Karpas-422 (cell line): ENCODE results near the gene CXCL8. TPM values are rescaled to one million over a fixed set of nuclear protein-coding genes. Genes with fewer than 3 reads are reported as not detected.
"Not testable (repeated sequence)": the region's sequence is repeated elsewhere in the genome, so short reads cannot be mapped to it uniquely, and the experiment has no call there.

Experiments used
- DNase-seq: peaks from one replicate; pipeline ENCODE4 v3.0.0-alpha.2; 2015
- H2AFZ ChIP-seq: fragments of 200-600 bp; sonication (generic); 2 replicates; pipeline ENCODE4 v1.6.1; 2014; ENCODE audit warnings: antibody characterized with exemption, low read length, mixed read lengths
- H3K27ac ChIP-seq: fragments of 200-600 bp; sonication (generic); 2 replicates; pipeline ENCODE4 v1.5.1; 2014; ENCODE audit warnings: mild to moderate bottlenecking, low read length, moderate library complexity
- H3K27me3 ChIP-seq: fragments of 200-600 bp; sonication (generic); 2 replicates; pipeline ENCODE4 v1.6.1; 2014; ENCODE audit warnings: low read length, mixed read lengths
- H3K36me3 ChIP-seq: fragments of 200-600 bp; sonication (generic); 2 replicates; pipeline ENCODE4 v1.6.1; 2014; ENCODE audit warnings: low read length, mixed read lengths; ENCODE audit not compliant: insufficient read depth
- H3K4me1 ChIP-seq: fragments of 200-600 bp; sonication (generic); 2 replicates; pipeline ENCODE4 v1.6.1; 2014; ENCODE audit warnings: mild to moderate bottlenecking, low read length, mixed read lengths
- H3K4me2 ChIP-seq: fragments of 200-600 bp; sonication (generic); 2 replicates; pipeline ENCODE4 v1.6.1; 2014; ENCODE audit warnings: low read length, low read depth, mild to moderate bottlenecking; ENCODE audit not compliant: poor library complexity, severe bottlenecking
- H3K4me3 ChIP-seq: fragments of 200-600 bp; sonication (generic); 2 replicates; pipeline ENCODE4 v1.5.1; 2014; ENCODE audit warnings: mild to moderate bottlenecking, antibody characterized with exemption, low read length, mixed read lengths
- H3K79me2 ChIP-seq: fragments of 200-600 bp; sonication (generic); 2 replicates; pipeline ENCODE4 v1.6.1; 2014; ENCODE audit warnings: mild to moderate bottlenecking, low read length, mixed read lengths
- H3K9ac ChIP-seq: fragments of 200-600 bp; sonication (generic); 2 replicates; pipeline ENCODE4 v1.6.0; 2014; ENCODE audit warnings: low read length
- H3K9me2 ChIP-seq: fragments of 200-600 bp; sonication (generic), shearing (Covaris generic); replicated peaks from 2 replicates; pipeline ENCODE4 v1.6.0; 2014; ENCODE audit warnings: mild to moderate bottlenecking, low read length, moderate library complexity; ENCODE audit not compliant: insufficient read depth
- H3K9me3 ChIP-seq: fragments of 300-700, 200-600 bp; sonication (generic); 2 replicates; pipeline ENCODE4 v1.6.1; 2014; ENCODE audit warnings: low read length, mixed read lengths
- H4K20me1 ChIP-seq: fragments of 200-600 bp; sonication (generic); 2 replicates; pipeline ENCODE4 v1.6.1; 2014; ENCODE audit warnings: mild to moderate bottlenecking, antibody characterized with exemption, low read length, low read depth; ENCODE audit not compliant: insufficient read depth
- total RNA-seq: library from RNA; depleted of rRNA; stranded (reverse); fragments of >200 nt; shearing (Covaris generic); gene quantifications from 2 replicates; pipeline ENCODE4 v1.2.3, GENCODE V29; 2014; ENCODE audit warnings: low replicate concordance

Gene CXCL8
- total RNA-seq, 1 experiment from 2014 or later: not detected

GRCh38 chr4:73772363-73772762, 32.0 kb downstream of the CXCL8 start:
- Histone ChIP-seq H2AFZ (no peak overlapping the region), H3K79me2 (no peaks in the 10 kb centered on the region), H3K4me3 (no peak overlapping the region)

GRCh38 chr4:73774406-73774805, 34.0 kb downstream of the CXCL8 start:
- H3K4me2 ChIP-seq, H4K20me1 ChIP-seq, H2AFZ ChIP-seq, H3K27ac ChIP-seq, H3K79me2 ChIP-seq, H3K36me3 ChIP-seq, H3K9me3 ChIP-seq, DNase-seq, H3K9me2 ChIP-seq, H3K4me1 ChIP-seq, H3K9ac ChIP-seq, H3K27me3 ChIP-seq, H3K4me3 ChIP-seq: not testable (repeated sequence)

More at GRCh38 chr4:73772363-73772762, 32.0 kb downstream of the CXCL8 start:
- H3K36me3 ChIP-seq: no peaks in the 10 kb centered on the region
- no peaks in the 10 kb centered on the region for H4K20me1 ChIP-seq
- H3K9ac ChIP-seq: no peak overlapping the region
- no peaks in the 10 kb centered on the region for H3K9me2 ChIP-seq
- no peak overlapping the region for H3K4me2 ChIP-seq
- no peaks in the 10 kb centered on the region; the same call in 1 of the 2 replicates for H3K4me1 ChIP-seq
- no peak overlapping the region for H3K27ac ChIP-seq
- no peak for DNase-seq
- H3K9me3 ChIP-seq: no peaks in the 10 kb centered on the region
- H3K27me3 ChIP-seq: no peaks in the 10 kb centered on the region

GRCh38 chr4:73776321-73776729, 36.0 kb downstream of the CXCL8 start:
- Histone ChIP-seq H3K27me3 (no peaks in the 10 kb centered on the region), H3K36me3 (no peaks in the 10 kb centered on the region), H3K27ac (no peak overlapping the region), H3K79me2 (no peaks in the 10 kb centered on the region), H3K9ac (no peak overlapping the region), H2AFZ (no peak overlapping the region), H3K9me2 (no peaks in the 10 kb centered on the region), H3K9me3 (no peaks in the 10 kb centered on the region), H4K20me1 (no peaks in the 10 kb centered on the region), H3K4me2 (no peak overlapping the region), H3K4me3 (no peak overlapping the region), H3K4me1 (no peaks in the 10 kb centered on the region; the same call in 1 of the 2 replicates)
- DNase-seq: no peak

- H2AFZ ChIP-seq: no peak overlapping the region
- H3K4me2 ChIP-seq: no peak overlapping the region
- no peaks in the 10 kb centered on the region for H3K9me3 ChIP-seq
- H4K20me1 ChIP-seq: no peaks in the 10 kb centered on the region
- H3K4me1 ChIP-seq: no peaks in the 10 kb centered on the region
- H3K4me3 ChIP-seq: no peak overlapping the region
- no peaks in the 10 kb centered on the region for H3K36me3 ChIP-seq
- H3K27ac ChIP-seq: no peak overlapping the region
- no peak overlapping the region for H3K9ac ChIP-seq
- no peaks in the 10 kb centered on the region for H3K27me3 ChIP-seq
- H3K79me2 ChIP-seq: no peaks in the 10 kb centered on the region
- DNase-seq: no peak
- no peaks in the 10 kb centered on the region for H3K9me2 ChIP-seq
Measured at GRCh38 chr4:73777612-73778011, 37.2 kb downstream of the CXCL8 start.

- H3K36me3 ChIP-seq: no peaks in the 10 kb centered on the region
- H3K9me2 ChIP-seq: no peaks in the 10 kb centered on the region
- no peak overlapping the region for H2AFZ ChIP-seq
- H3K27me3 ChIP-seq: no peaks in the 10 kb centered on the region
- H3K4me2 ChIP-seq: no peak overlapping the region
- H3K4me3 ChIP-seq: no peak overlapping the region
- H3K9ac ChIP-seq: no peak overlapping the region
- no peaks in the 10 kb centered on the region for H3K9me3 ChIP-seq
- no peak overlapping the region for H3K27ac ChIP-seq
- H3K79me2 ChIP-seq: no peaks in the 10 kb centered on the region
- no peaks in the 10 kb centered on the region for H3K4me1 ChIP-seq
- no peak for DNase-seq
- no peaks in the 10 kb centered on the region for H4K20me1 ChIP-seq
Measured at GRCh38 chr4:73780243-73780642, 39.9 kb downstream of the CXCL8 start.

- Histone ChIP-seq H3K27ac (no peak overlapping the region), H3K27me3 (no peaks in the 10 kb centered on the region), H2AFZ (no peak overlapping the region), H3K79me2 (no peaks in the 10 kb centered on the region), H4K20me1 (no peaks in the 10 kb centered on the region), H3K9me3 (no peaks in the 10 kb centered on the region), H3K4me3 (no peak overlapping the region), H3K9ac (no peak overlapping the region), H3K4me1 (no peaks in the 10 kb centered on the region), H3K4me2 (no peak overlapping the region), H3K36me3 (no peaks in the 10 kb centered on the region), H3K9me2 (no peaks in the 10 kb centered on the region)
- no peak for DNase-seq
Measured at GRCh38 chr4:73780834-73781233, 40.5 kb downstream of the CXCL8 start.

GRCh38 chr4:73788411-73788810, 48.0 kb downstream of the CXCL8 start:
- Histone ChIP-seq H3K79me2 (no peaks in the 10 kb centered on the region), H3K27ac (no peak overlapping the region), H4K20me1 (no peaks in the 10 kb centered on the region), H3K27me3 (no peaks in the 10 kb centered on the region), H3K4me3 (no peak overlapping the region), H3K9me3 (no peaks in the 10 kb centered on the region), H2AFZ (no peak overlapping the region), H3K9me2 (no peaks in the 10 kb centered on the region), H3K36me3 (no peaks in the 10 kb centered on the region), H3K9ac (no peak overlapping the region), H3K4me2 (no peak overlapping the region), H3K4me1 (no peaks in the 10 kb centered on the region)
- DNase-seq: no peak
